Hematopoietic multipotent progenitor cell treated with erythropoietin and hydrocortisone succinate and interleukin-3 and kit ligand, for 6 days (in vitro differentiated cells): ENCODE data around the gene CGB7.

Experiments
- DNase-seq: peaks from one replicate; pipeline ENCODE4 v3.0.0-alpha.2; 2015

The CGB7 gene

GRCh38 chr19:49057636-49058234, at the start of gene CGB7:
TSS of gene CGB7 (minus strand) at chr19:49057749. CDS start at chr19:49055375, 2,374 bp downstream.
- peak; percentile 25 for DNase-seq

- DNase-seq, result peak; percentile 83
Observed at GRCh38 chr19:49106648-49107135, 49.1 kb upstream of the CGB7 start.

GRCh38 chr19:49104229-49104864, 46.8 kb upstream of the CGB7 start:
- DNase-seq, result no peak

GRCh38 chr19:49103331-49104085, 46.0 kb upstream of the CGB7 start:
- no peak for DNase-seq

GRCh38 chr19:49102303-49102702, 44.8 kb upstream of the CGB7 start:
- DNase-seq, result no peak

GRCh38 chr19:49101160-49101559, 43.6 kb upstream of the CGB7 start:
- DNase-seq, result no peak

- no peak for DNase-seq
Observed at GRCh38 chr19:49098795-49099194, 41.2 kb upstream of the CGB7 start.

GRCh38 chr19:49097453-49098288, 40.1 kb upstream of the CGB7 start:
- DNase-seq, result peak; percentile 82

GRCh38 chr19:49094505-49095482, 37.2 kb upstream of the CGB7 start:
- no peak for DNase-seq

- DNase-seq, result no peak
Observed at GRCh38 chr19:49092686-49093085, 35.1 kb upstream of the CGB7 start.

- no peak for DNase-seq
Observed at GRCh38 chr19:49091391-49092038, 34.0 kb upstream of the CGB7 start.

GRCh38 chr19:49086296-49086695, 28.7 kb upstream of the CGB7 start:
- no peak for DNase-seq

- no peak for DNase-seq
Observed at GRCh38 chr19:49085868-49086232, 28.3 kb upstream of the CGB7 start.

- DNase-seq, result peak; percentile 100
Observed at GRCh38 chr19:49085020-49085867, 27.7 kb upstream of the CGB7 start, which contains the start of gene SNRNP70. TSS of gene SNRNP70 (plus strand) at chr19:49085451. CDS start at chr19:49086415, 964 bp downstream.

- DNase-seq, result no peak
Observed at GRCh38 chr19:49084206-49085019, 26.9 kb upstream of the CGB7 start.

- DNase-seq, result no peak
Observed at GRCh38 chr19:49081273-49081672, 23.7 kb upstream of the CGB7 start.

GRCh38 chr19:49080392-49080791, 22.8 kb upstream of the CGB7 start:
- no peak for DNase-seq

- DNase-seq, result peak; percentile 49
Observed at GRCh38 chr19:49074869-49075268, 17.3 kb upstream of the CGB7 start.
